Heart left ventricle (tissue), 16 donors: Measurements from ENCODE around the gene SHC1. TPM values are rescaled to one million over a fixed set of nuclear protein-coding genes. Genes with fewer than 3 reads are reported as not detected.

Experiments
- ATAC-seq, 4 donors: fragments of 200-7000 bp; cut with Tn5 transposase; one replicate each; pipeline ENCODE4 v1.9.1; 2020 to 2022; ENCODE audit warnings: moderate library complexity in 4 of 4, mild to moderate bottlenecking in 3 of 4, moderate number of reproducible peaks in 1 of 4
- DNase-seq, 5 donors: peaks; one replicate each; pipeline ENCODE4 v3.0.0-alpha.2; 2020
- H3K27ac ChIP-seq, 12 donors: fragments of 200-600 bp; sonication (generic) in 4 of 12; one replicate each; pipeline versions ENCODE4 v1.5.0 to v1.8.0; 2016 to 2022; ENCODE audit warnings: mild to moderate bottlenecking in 2 of 12
- H3K27me3 ChIP-seq, 9 donors: fragments of 200-600 bp; sonication (generic) in 2 of 9; one replicate each; pipeline versions ENCODE4 v1.5.1 to v1.8.0; 2016 to 2022; ENCODE audit warnings: mild to moderate bottlenecking in 3 of 9
- H3K36me3 ChIP-seq, 9 donors: fragments of 200-600 bp; sonication (generic) in 2 of 9; one replicate each; pipeline versions ENCODE4 v1.5.0 to v1.8.0; 2018 to 2022; ENCODE audit warnings: mild to moderate bottlenecking in 2 of 9
- H3K4me1 ChIP-seq, 12 donors: fragments of 200-600 bp; sonication (generic) in 4 of 12; one replicate each; pipeline versions ENCODE4 v1.5.0 to v1.8.0; 2016 to 2022; ENCODE audit warnings: mild to moderate bottlenecking in 3 of 12
- H3K4me3 ChIP-seq, 12 donors: fragments of 200-600 bp; sonication (generic) in 4 of 12; one replicate each; pipeline versions ENCODE4 v1.5.0 to v1.8.0; 2017 to 2022; ENCODE audit warnings: mild to moderate bottlenecking in 9 of 12, moderate library complexity in 4 of 12
- H3K9me3 ChIP-seq, 12 donors: fragments of 200-600 bp; sonication (generic) in 4 of 12; one replicate each; pipeline versions ENCODE4 v1.5.0 to v1.8.0; 2016 to 2022; ENCODE audit warnings: mild to moderate bottlenecking in 1 of 12
- POLR2A ChIP-seq, 2 donors: fragments of 450-650 bp; IDR thresholded peaks; one replicate each; pipeline ENCODE4 v1.6.1; 2017; ENCODE audit warnings: antibody characterized with exemption in 2 of 2, mild to moderate bottlenecking in 2 of 2, moderate library complexity in 2 of 2
- WGBS, 4 donors: extraction: QIAGEN DNeasy Blood & Tissue Kit in 2 of 4; methylation state at CpG; one replicate each; pipeline versions ENCODE4 v1.1.5 to v1.1.7; 2013 to 2018; 5-methylcytosine and 5-hydroxymethylcytosine counted together
- intact Hi-C, 10 donors: fragments of 100-400 bp; cut with DNase I; formaldehyde crosslinking; loops; one replicate each; pipeline versions ENCODE4 v1.11.1 to v1.14.2; 2022
- long read RNA-seq, 3 donors: library from polyadenylated mRNA; unstranded; transcript quantifications; one replicate each; pipeline ENCODE4 v2.0.0, GENCODE V29; 2020 to 2021
- polyA plus RNA-seq, 2 donors: library from polyadenylated mRNA; stranded (reverse); fragments of 200-250 nt; gene quantifications; one replicate each; pipeline ENCODE4 v1.2.3, GENCODE V29; 2013
- total RNA-seq, 9 donors: library from RNA; depleted of rRNA in 2 of 9; stranded (reverse); fragments of >200 nt in 2 of 9; fragmentation: NEBNext Ultra II Directional in 3 of 9; extraction: Animal tissue kit (Norgen Biotek cat#: 25700) in 3 of 9; gene quantifications; one replicate each; pipeline versions ENCODE4 v1.1.0 to v1.2.4, GENCODE V29; 2016 to 2023
- TF ChIP-seq, protein P1 (sequence below), 12 donors: fragments of 200-600 bp; sonication (generic) in 4 of 12; IDR thresholded peaks; one replicate each; pipeline versions ENCODE4 v1.5.0 to v1.8.0; 2018 to 2022; ENCODE audit warnings: antibody characterized with exemption in 12 of 12, mild to moderate bottlenecking in 5 of 12
- donor health status: ischemic (EF 13 %, LVEDD 7.1; RV severe dilation, severe dysfunction).
- donor health status: healthy with polysubstance abuse.
- donor health status: DM: no; HTN: yes; CAD: no.
- donor health status: DM: no; HTN: no; CAD: no.
- donor health status: ischemic (EF 25% LVEDD 6.9; RV normal size, moderate dysfunction).
- donor health status: ischemic (EF 25% LVEDD 5.7; RV mildly dilated, moderate dysfunction).
- donor health status: healthy.
- donor health status: DM: yes; HTN: yes; CAD: no.
- donor health status: ischemic (EF 35%, LVEDD 5.7; RV mildly dilated, moderate dysfunction).
- donor health status: nonischemic (EF 11% LVEDD 7.7; RV severe dilation, severe dysfunction).
- donor health status: DM: yes; HTN: yes; CAD: no.
- donor health status: PGD.
- donor health status: ischemic (EF 29% LVEDD 5.4; RV normal size, mild dysfunction).
- donor health status: nonischemic (EF 23%, LVEDD 6.1; RV moderate dilation, normal function).

SHC1 gene
- total RNA-seq (100 to 1,000 TPM in 1 of 9 donors, 10 to 100 TPM in 8; 38.8 to 115 (median 62.4) TPM), polyA plus RNA-seq (10 to 100 TPM; 23.6 to 93.7 TPM)
- long read RNA-seq, donor 1, transcript SHC1-205 (13 exons, 3,062 nt) = major isoform, 5 of 33 reads
- long read RNA-seq, donor 1, partial matches to known transcripts = 10 of 33 reads
- long read RNA-seq, donor 1, other reads (novel, unspliced or antisense) = 13 of 33 reads
- long read RNA-seq, donor 2, transcript SHC1-205 (13 exons, 3,062 nt) = major isoform, 48 of 159 reads
- long read RNA-seq, donor 2, transcript SHC1-204 (13 exons, 3,059 nt) = minor isoform, 29 of 159 reads
- long read RNA-seq, donor 2, transcript SHC1-210 (12 exons, 3,481 nt) = minor isoform, 6 of 159 reads
- long read RNA-seq, donor 2, partial matches to known transcripts = 40 of 159 reads
- long read RNA-seq, donor 2, other reads (novel, unspliced or antisense) = 34 of 159 reads
- long read RNA-seq, donor 3, transcript SHC1-205 (13 exons, 3,062 nt) = major isoform, 16 of 58 reads
- long read RNA-seq, donor 3, transcript SHC1-204 (13 exons, 3,059 nt) = minor isoform, 7 of 58 reads
- long read RNA-seq, donor 3, transcript SHC1-210 (12 exons, 3,481 nt) = minor isoform, 7 of 58 reads
- long read RNA-seq, donor 3, partial matches to known transcripts = 14 of 58 reads
- long read RNA-seq, donor 3, other reads (novel, unspliced or antisense) = 11 of 58 reads

GRCh38 chr1:154970631-154971340, at the start of gene SHC1:
Gene SHC1 (minus strand): TSS chr1:154970747. CDS start chr1:154970526, 221 bp downstream.
- no peaks in the 10 kb centered on the region for H3K9me3 ChIP-seq
- H3K4me1 ChIP-seq = peaks cover 22 to 81% (median 57%) of the 10 kb centered on the region in 12 donors
- TF ChIP-seq, protein P1, sequence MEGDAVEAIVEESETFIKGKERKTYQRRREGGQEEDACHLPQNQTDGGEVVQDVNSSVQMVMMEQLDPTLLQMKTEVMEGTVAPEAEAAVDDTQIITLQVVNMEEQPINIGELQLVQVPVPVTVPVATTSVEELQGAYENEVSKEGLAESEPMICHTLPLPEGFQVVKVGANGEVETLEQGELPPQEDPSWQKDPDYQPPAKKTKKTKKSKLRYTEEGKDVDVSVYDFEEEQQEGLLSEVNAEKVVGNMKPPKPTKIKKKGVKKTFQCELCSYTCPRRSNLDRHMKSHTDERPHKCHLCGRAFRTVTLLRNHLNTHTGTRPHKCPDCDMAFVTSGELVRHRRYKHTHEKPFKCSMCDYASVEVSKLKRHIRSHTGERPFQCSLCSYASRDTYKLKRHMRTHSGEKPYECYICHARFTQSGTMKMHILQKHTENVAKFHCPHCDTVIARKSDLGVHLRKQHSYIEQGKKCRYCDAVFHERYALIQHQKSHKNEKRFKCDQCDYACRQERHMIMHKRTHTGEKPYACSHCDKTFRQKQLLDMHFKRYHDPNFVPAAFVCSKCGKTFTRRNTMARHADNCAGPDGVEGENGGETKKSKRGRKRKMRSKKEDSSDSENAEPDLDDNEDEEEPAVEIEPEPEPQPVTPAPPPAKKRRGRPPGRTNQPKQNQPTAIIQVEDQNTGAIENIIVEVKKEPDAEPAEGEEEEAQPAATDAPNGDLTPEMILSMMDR (IDR thresholded peaks at IDR 0.05) = no peak
- TF ChIP-seq POLR2A (IDR thresholded peaks at IDR 0.05) = peak; percentile 48 to 93
- H3K36me3 ChIP-seq = peaks cover 0 to 39% (median 27%) of the 10 kb centered on the region in 9 donors
- H3K4me3 ChIP-seq = peak within 1 kb of the TSS in 11 of 12 donors; percentile 28 to 84 (median 54)
- H3K27me3 ChIP-seq = no peaks in the 10 kb centered on the region
- ATAC-seq = peak; percentile 56 to 77 (median 66)
- peak within 1 kb of the TSS; percentile 89 to 99 (median 99) for H3K27ac ChIP-seq
- peak; percentile 93 to 97 (median 95) for DNase-seq
- intact Hi-C loops = loop anchor here in 4 of 10 donors (2.0 to 5.0 kb wide), 4 partner anchors 30 to 82 kb away; partner anchors contain the start of genes ADAM15 (in 1 of the 4) and PMVK (in 1 of the 4)
- WGBS, 4 donors = 7 to 16% (median 15%) methylated on average over 13 to 15 of the region's 15 CpGs

GRCh38 chr1:155019377-155020245, 49.1 kb upstream of the SHC1 start:
- 82 to 90% (median 86%) methylated on average over 11 of the region's 11 CpGs for WGBS, 4 donors
- DNase-seq = peak in 1 of 5 donors; percentile 58
- intact Hi-C loops = loop anchor here in 5 of 10 donors (5.0 kb wide), 5 partner anchors 33 to 62 kb away; partner anchors contain the start of genes ADAM15 (in 1 of the 5), CKS1B (in 1 of the 5), PBXIP1 (in 1 of the 5) and PYGO2 (in 1 of the 5)
- Histone ChIP-seq H3K9me3 (no peaks in the 10 kb centered on the region), H3K36me3 (peaks cover 0 to 18% (median 10%) of the 10 kb centered on the region in 9 donors), H3K27ac (no peak overlapping the region), H3K4me1 (peaks cover 5 to 30% (median 14%) of the 10 kb centered on the region in 12 donors), H3K27me3 (no peaks in the 10 kb centered on the region), H3K4me3 (no peak overlapping the region)
- no peak for ATAC-seq
- no peak for TF ChIP-seq POLR2A (IDR thresholded peaks at IDR 0.05)
- TF ChIP-seq, protein P1 (IDR thresholded peaks at IDR 0.05) = no peak

- Histone ChIP-seq H3K27me3 (no peaks in the 10 kb centered on the region), H3K9me3 (no peaks in the 10 kb centered on the region), H3K36me3 (peaks cover 0 to 25% (median 17%) of the 10 kb centered on the region in 9 donors), H3K4me3 (no peak overlapping the region), H3K27ac (no peak overlapping the region), H3K4me1 (peaks cover 5 to 34% (median 14%) of the 10 kb centered on the region in 12 donors)
- DNase-seq = no peak
- intact Hi-C loops = loop anchor here in 5 of 10 donors (5.0 kb wide), 5 partner anchors 34 to 61 kb away; partner anchors contain the start of genes ADAM15 (in 1 of the 5), CKS1B (in 1 of the 5), PBXIP1 (in 1 of the 5) and PYGO2 (in 1 of the 5)
- 86 to 92% (median 91%) methylated on average over 8 of the region's 8 CpGs for WGBS, 4 donors
- ATAC-seq = no peak
- TF ChIP-seq POLR2A (IDR thresholded peaks at IDR 0.05) = no peak
- TF ChIP-seq, protein P1 (IDR thresholded peaks at IDR 0.05) = no peak
Observed at GRCh38 chr1:155018617-155019348, 48.2 kb upstream of the SHC1 start.
